GM21737 (cell line): ENCODE results near the gene C19orf33.
A peak's percentile ranks its signal among the peaks of the same experiment; 100 is the strongest.
"Not testable (repeated sequence)": the region's sequence is repeated elsewhere in the genome, so short reads cannot be mapped to it uniquely, and the experiment has no call there.

ENCODE experiments used
- ATAC-seq: cut with Tn5 transposase; IDR thresholded peaks from one replicate; pipeline ENCODE4 v1.9.1; 2021; ENCODE audit warnings: mild to moderate bottlenecking, moderate library complexity; ENCODE audit not compliant: unreplicated experiment

C19orf33 gene

DNA sequence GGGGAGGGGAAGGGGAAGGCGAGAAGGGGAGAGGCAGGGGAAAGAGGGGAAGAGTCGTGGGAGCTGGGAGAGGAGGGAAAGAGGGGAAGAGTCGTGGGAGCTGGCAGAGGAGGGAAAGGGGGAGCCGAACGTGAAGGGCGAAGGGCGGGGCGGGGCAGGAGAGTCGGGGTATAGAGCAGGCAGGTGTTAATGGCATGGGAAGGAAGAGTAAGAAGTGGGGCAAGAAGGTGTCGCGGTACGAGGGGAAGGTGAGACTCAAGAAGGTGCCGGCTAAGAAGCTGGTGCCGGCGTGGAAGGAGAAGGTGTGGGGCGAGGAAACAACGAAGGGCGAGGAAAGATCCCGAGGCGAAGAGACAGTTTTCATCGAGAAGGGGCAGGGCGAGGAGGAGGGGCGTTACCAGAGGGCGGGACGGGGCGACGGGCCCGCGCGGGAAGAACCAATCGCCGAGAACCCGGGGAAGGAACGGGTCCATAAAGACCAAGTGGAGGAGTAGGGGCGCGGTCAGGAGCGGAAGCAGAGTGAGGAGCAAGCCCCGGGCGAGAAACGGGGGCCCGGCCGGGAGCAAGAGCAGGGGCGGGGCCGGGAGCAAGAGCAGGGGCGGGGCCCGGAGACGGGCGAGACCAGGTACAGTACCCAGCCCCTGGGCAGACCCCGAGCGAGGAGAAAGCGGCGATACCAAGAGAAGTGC, 32.0 kb downstream of the C19orf33 start:
- peak; percentile 60 for ATAC-seq

DNA sequence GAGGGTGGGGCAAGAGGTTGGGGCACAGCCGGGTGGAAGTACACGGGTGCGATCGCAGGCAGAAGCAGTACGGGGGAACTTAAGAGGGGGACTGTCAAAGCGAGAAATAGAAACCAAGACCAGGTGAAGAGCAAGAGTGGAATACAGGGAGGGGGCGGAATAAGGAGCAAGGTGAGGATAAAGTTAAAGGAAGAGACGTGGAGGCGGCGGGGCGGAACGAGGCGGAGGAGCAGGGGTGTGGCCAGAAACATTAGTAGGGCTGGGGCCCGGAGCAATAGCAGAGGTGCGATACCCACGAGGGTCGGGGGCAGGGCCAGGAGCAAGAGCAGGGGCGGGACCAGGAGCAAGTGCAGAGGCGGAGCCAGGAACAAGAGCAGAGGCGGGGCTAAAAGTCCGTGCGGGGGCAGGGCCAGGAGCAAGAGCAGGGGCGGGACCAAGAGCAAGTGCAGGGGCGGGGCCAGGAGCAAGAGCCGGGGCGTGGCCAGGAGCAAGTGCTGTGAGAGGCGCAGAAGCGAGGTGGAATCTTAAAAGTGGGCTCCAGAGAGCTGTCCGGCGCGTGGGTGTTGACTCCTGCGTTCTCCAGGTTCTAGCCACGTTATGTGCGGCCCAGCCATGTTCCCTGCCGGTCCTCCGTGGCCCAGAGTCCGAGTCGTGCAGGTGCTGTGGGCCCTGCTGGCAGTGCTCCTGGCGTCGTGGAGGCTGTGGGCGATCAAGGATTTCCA, 32.7 kb downstream of the C19orf33 start:
- ATAC-seq = peak; percentile 49

DNA sequence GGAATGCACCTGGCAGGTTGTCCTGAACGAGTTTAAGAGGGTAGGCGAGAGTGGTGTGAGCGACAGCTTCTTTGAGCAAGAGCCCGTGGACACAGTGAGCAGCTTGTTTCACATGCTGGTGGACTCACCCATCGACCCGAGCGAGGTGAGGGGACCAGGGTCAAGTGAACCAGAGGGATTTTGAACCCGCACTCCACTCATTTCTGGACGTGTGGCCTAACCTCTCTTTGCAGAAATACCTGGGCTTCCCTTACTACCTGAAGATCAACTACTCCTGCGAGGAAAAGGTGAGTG, 33.3 kb downstream of the C19orf33 start:
- no peak for ATAC-seq

- ATAC-seq = not testable (repeated sequence)
These were observed 35.0 kb downstream of the C19orf33 start for GRCh38 chr19:38339011-38339410.

GRCh38 chr19:38340927-38341326, 36.9 kb downstream of the C19orf33 start:
- ATAC-seq = no peak

DNA sequence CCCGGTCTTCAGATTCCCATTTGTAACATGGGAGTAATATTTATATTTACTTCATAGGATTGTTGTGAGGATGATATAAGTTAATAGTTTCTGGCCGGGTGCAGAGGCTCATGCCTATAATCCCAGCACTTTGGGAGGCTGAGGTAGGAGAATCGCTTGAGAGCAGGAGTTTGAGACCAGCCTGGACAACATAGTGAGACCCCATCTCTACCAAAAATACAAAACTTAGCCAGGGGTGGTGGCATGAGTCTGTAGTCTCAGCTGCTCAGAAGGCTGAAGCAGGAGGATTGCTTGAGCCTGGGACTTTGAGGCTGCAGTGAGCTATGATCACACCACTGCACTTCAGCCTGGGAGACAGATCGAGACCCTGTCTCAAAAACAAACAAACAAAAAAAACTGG, 42.8 kb downstream of the C19orf33 start:
- ATAC-seq = no peak

GRCh38 chr19:38350883-38351282, 46.8 kb downstream of the C19orf33 start:
- ATAC-seq = no peak

DNA sequence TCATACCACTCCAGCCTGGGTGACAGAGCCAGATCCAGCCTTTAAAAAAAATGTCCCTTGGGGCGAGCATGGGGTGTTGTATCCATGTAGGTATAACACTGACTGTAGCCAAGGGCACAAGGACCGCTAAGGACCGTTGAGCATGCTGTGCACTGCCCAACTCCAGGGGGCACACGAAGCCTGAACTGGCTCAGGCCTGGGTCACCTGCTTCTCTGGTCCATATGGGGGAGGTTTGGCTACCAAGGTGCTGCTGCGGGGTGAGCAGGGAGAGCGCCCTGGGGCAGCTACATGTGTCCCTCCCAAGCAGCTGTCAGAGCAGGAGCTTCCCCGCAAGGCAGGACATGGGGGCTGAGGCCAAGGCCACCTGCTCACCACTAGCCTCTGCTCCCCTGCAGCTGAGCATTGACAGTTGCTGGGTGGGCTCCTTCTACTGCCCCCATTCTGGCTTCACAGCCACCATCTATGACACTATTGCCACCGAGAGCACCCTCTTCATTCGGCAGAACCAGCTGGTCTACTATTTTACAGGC, 47.9 kb downstream of the C19orf33 start:
- ATAC-seq = no peak

DNA sequence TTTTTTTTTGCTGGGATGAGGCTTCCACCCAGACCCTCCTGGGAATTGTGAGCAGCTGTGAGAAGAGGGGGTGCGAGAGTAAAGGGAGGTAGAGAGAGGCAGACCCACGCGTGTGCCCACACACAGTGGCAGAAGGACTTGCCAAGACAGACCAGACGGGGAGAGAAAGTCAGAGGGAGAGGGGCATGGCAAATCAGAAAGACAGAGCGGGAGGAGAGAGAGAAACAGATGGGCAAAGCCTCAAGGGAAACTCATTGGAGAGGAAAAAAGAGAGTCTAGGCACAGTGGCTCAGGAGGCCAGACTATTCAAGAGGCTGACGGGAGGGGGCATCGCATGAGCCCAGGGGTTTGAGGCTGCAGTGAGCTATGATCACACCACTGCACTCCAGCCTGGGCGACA, 48.6 kb downstream of the C19orf33 start:
- ATAC-seq = no peak
